Fibroblast of lung (primary cell): ENCODE data around the gene TEKT1. TPM values are rescaled to one million over a fixed set of nuclear protein-coding genes. Genes with fewer than 3 reads are reported as not detected.
"Not testable (repeated sequence)": the region's sequence is repeated elsewhere in the genome, so short reads cannot be mapped to it uniquely, and the experiment has no call there.

Experiments used
- DNase-seq, 2 donors: peaks; one replicate each; pipeline versions ENCODE4 v3.0.0 to v3.0.0-alpha.2; 2010; ENCODE audit warnings: low read depth in 2 of 2
- H2AFZ ChIP-seq: 2 replicates; pipeline ENCODE4 v1.5.1; 2012; ENCODE audit warnings: low read length, control low read depth, inconsistent platforms
- H3K27ac ChIP-seq: 2 replicates; pipeline ENCODE4 v1.5.1; 2011; ENCODE audit warnings: low read length, control low read depth; ENCODE audit not compliant: insufficient read depth
- H3K27me3 ChIP-seq: 2 replicates; pipeline ENCODE4 v1.5.1; 2011; ENCODE audit warnings: mild to moderate bottlenecking, low read length; ENCODE audit not compliant: control insufficient read depth, insufficient read depth
- H3K36me3 ChIP-seq: 2 replicates; pipeline ENCODE4 v1.5.1; 2011; ENCODE audit warnings: low read length; ENCODE audit not compliant: control insufficient read depth, insufficient read depth
- H3K4me1 ChIP-seq: 2 replicates; pipeline ENCODE4 v1.5.1; 2011; ENCODE audit warnings: low read length; ENCODE audit not compliant: control insufficient read depth, insufficient read depth; ENCODE audit errors: extremely low read depth
- H3K4me2 ChIP-seq: 2 replicates; pipeline ENCODE4 v1.5.1; 2011; ENCODE audit warnings: low read length, control low read depth; ENCODE audit not compliant: insufficient read depth; ENCODE audit errors: extremely low read depth
- H3K4me3 ChIP-seq, 4 experiments: fragments of 200-600 bp in 1 of 4; sonication (generic) in 1 of 4; replicated peaks in 1 of 4; 2 replicates each; pipeline ENCODE4 v1.5.1; 2011 to 2016; ENCODE audit warnings: low read length in 4 of 4, low read depth in 3 of 4, mild to moderate bottlenecking in 3 of 4, control low read depth in 2 of 4, inconsistent platforms in 1 of 4, mixed read lengths in 1 of 4; ENCODE audit not compliant: insufficient read depth in 1 of 4; ENCODE audit errors: control extremely low read depth in 1 of 4
- H3K79me2 ChIP-seq: 2 replicates; pipeline ENCODE4 v1.5.1; 2012; ENCODE audit warnings: mild to moderate bottlenecking, low read length, inconsistent platforms; ENCODE audit not compliant: control insufficient read depth, insufficient read depth
- H3K9ac ChIP-seq: 2 replicates; pipeline ENCODE4 v1.5.1; 2011; ENCODE audit warnings: mild to moderate bottlenecking, low read length, control low read depth; ENCODE audit not compliant: insufficient read depth
- H3K9me3 ChIP-seq: 2 replicates; pipeline ENCODE4 v1.5.1; 2012; ENCODE audit warnings: low read depth, low read length; ENCODE audit not compliant: control insufficient read depth, insufficient read depth
- H4K20me1 ChIP-seq: 2 replicates; pipeline ENCODE4 v1.5.1; 2011; ENCODE audit warnings: low read length; ENCODE audit not compliant: control insufficient read depth, insufficient read depth; ENCODE audit errors: extremely low read depth
- EZH2 ChIP-seq: IDR thresholded peaks from 2 replicates; pipeline ENCODE4 v1.5.1; 2012; ENCODE audit warnings: low read length, control low read depth, mild to moderate bottlenecking; ENCODE audit errors: missing control alignments
- polyA plus RNA-seq, 2 donors: library from polyadenylated mRNA; depleted of rRNA in 1 of 2; stranded (reverse) in 1 of 2; unstranded in 1 of 2; fragments of >200 nt; gene quantifications; 2 replicates each; pipeline ENCODE4 v1.2.1, GENCODE V29; 2011 to 2012; ENCODE audit warnings: missing spikeins in 1 of 2
- total RNA-seq: library from RNA; depleted of rRNA; stranded (reverse); fragments of >200 nt; gene quantifications from 2 replicates; pipeline ENCODE4 v1.2.1, GENCODE V29; 2014
- TF ChIP-seq, protein P1 (sequence below), 2 donors: IDR thresholded peaks in 1 of 2; conservative IDR thresholded peaks in 1 of 2; 1 replicate in 1 of 2; 2 replicates in 1 of 2; pipeline ENCODE4 v1.5.1; 2011 to 2012; ENCODE audit warnings: low read length in 2 of 2, control low read depth in 1 of 2, inconsistent platforms in 1 of 2, low read depth in 1 of 2, mild to moderate bottlenecking in 1 of 2

TEKT1 gene
- total and polyA plus RNA-seq, 2 donors (not counting 1 experiment from before 2014, with no cell fraction given) = not detected

DNA sequence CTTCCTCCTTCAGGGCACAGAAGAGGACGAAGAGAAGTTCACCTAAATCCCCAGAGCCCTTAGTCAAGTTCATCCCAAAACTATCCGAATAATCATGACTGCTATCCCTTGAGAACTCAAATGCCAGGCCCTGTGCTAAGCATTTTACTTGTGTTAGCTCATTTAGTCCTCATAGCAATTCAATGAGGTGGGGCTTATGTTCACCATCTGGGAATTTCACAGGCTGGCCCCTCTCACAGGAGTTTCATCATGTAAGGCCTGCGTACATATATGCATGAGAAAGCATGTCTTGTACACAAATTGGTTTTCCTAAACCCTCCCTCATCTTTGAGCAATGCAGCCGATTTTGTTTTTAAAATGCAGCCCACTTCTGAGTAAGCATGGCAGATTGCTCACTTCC, 12.9 kb upstream of the TEKT1 start:
- not testable (repeated sequence) for H3K79me2 ChIP-seq, H3K27ac ChIP-seq, H3K27me3 ChIP-seq, H3K4me3 ChIP-seq, H3K4me1 ChIP-seq, H2AFZ ChIP-seq, H4K20me1 ChIP-seq, H3K4me2 ChIP-seq, H3K9me3 ChIP-seq, H3K36me3 ChIP-seq, H3K9ac ChIP-seq
- peak in 1 of 2 donors; percentile 7 for DNase-seq

DNA sequence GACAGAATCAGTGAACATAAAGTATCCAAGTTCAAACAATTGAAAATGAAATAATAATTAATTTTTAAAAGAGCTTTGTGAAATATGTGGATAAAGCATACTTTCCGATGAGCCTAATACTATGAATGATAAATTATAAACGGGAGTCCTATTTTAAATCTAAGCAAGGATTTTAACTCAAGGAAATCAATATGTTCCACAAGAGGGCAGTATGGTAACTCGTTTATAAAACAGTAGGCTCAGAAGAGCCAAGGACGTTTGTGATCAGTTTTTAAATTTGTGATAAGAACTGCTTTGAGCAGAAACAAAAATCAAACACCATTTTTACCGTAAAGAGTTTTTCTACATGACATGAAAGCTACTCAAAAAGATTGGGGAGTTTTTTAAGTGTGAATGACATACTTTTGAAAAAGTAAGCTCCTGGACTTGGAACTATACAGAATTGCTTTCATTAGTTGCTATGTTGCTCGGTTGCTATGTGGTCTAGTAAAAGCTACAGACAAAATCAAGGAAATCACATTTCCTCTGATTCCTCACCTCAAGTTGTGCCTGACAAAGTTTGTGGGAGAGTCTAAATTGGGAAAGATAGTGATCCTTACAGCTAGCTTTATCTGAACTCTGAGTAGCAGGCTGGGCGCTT, 11.8 kb upstream of the TEKT1 start:
- TF ChIP-seq, protein P1, sequence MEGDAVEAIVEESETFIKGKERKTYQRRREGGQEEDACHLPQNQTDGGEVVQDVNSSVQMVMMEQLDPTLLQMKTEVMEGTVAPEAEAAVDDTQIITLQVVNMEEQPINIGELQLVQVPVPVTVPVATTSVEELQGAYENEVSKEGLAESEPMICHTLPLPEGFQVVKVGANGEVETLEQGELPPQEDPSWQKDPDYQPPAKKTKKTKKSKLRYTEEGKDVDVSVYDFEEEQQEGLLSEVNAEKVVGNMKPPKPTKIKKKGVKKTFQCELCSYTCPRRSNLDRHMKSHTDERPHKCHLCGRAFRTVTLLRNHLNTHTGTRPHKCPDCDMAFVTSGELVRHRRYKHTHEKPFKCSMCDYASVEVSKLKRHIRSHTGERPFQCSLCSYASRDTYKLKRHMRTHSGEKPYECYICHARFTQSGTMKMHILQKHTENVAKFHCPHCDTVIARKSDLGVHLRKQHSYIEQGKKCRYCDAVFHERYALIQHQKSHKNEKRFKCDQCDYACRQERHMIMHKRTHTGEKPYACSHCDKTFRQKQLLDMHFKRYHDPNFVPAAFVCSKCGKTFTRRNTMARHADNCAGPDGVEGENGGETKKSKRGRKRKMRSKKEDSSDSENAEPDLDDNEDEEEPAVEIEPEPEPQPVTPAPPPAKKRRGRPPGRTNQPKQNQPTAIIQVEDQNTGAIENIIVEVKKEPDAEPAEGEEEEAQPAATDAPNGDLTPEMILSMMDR (conservative IDR thresholded peaks at IDR 0.05 in 1 of 2, IDR thresholded peaks at IDR 0.05 in 1 of 2; ENCODE audit: low read depth in 1 of 2, low read length in 2 of 2) = peak; percentile 2 to 37
- no peak for TF ChIP-seq EZH2

DNA sequence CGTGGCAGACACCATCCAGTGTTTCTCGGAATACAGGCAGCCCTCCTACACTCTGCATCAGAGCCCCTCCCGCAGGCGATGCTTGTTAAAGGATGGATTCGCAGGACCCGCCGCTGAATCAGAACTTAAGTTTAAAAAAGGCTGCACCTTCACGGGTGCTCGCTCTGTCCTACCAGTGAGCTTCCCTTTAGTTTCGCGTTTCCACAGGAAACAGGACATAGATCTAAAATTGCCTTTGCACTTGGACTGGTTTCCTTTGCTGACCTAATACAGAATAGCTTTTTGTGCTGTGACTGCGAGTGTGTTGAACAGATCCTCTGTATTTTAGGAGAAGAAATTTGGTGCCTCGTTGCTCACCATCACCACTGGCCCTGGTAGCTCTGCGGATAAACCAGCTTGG, 10.2 kb upstream of the TEKT1 start:
- H3K9me3 ChIP-seq, H3K79me2 ChIP-seq, H3K4me2 ChIP-seq, H3K9ac ChIP-seq, H3K36me3 ChIP-seq, H4K20me1 ChIP-seq, H3K27ac ChIP-seq, DNase-seq, H3K27me3 ChIP-seq, H3K4me3 ChIP-seq, H2AFZ ChIP-seq, H3K4me1 ChIP-seq: not testable (repeated sequence)

More for the DNA sequence above, 11.8 kb upstream of the TEKT1 start:
- H3K36me3 ChIP-seq = no peaks in the 10 kb centered on the region
- no peak overlapping the region for H3K4me3 ChIP-seq
- H3K27me3 ChIP-seq = peaks cover 5% of the 10 kb centered on the region
- H3K4me1 ChIP-seq = no peaks in the 10 kb centered on the region
- no peaks in the 10 kb centered on the region for H3K79me2 ChIP-seq
- no peak overlapping the region for H3K4me2 ChIP-seq
- H2AFZ ChIP-seq = no peak overlapping the region
- H3K9ac ChIP-seq = no peak overlapping the region
- no peaks in the 10 kb centered on the region for H4K20me1 ChIP-seq
- H3K27ac ChIP-seq = no peak overlapping the region
- DNase-seq = peak; percentile 29 to 68
- no peaks in the 10 kb centered on the region for H3K9me3 ChIP-seq

DNA sequence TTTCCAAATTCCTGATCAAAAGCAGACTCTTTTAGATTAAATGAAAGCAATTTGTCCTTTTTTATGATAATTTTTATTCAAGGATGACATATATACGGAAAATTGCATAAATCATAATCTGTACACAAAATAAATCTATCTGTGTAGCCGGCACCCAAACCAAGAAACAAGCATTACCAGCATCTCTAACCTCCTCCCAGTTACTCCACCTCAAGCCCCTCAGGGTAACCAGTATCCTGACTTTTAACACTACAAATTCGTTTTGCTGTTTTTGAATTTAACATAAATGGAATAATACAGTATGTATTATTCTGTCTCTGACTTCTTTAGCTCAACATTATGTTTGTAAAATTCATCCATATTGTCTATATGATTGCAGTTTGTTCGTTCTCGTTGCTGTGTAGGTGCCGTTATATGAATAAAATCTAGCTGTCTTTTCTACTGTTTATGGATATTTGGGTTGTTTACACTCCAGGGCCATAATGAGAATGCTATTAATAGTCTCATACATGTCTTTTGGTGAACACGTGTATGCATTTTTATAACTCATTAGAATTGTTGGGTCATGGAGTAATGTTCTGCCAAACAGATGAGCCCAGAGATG, 1.0 kb downstream of the TEKT1 start:
- TF ChIP-seq EZH2 = no peak
- no peak overlapping the region for H3K9ac ChIP-seq
- H3K27ac ChIP-seq = no peak overlapping the region
- H3K9me3 ChIP-seq = no peaks in the 10 kb centered on the region
- no peak overlapping the region for H3K4me2 ChIP-seq
- no peaks in the 10 kb centered on the region for H3K79me2 ChIP-seq
- no peaks in the 10 kb centered on the region for H3K36me3 ChIP-seq
- no peaks in the 10 kb centered on the region for H3K4me1 ChIP-seq
- H4K20me1 ChIP-seq = no peaks in the 10 kb centered on the region
- no peak overlapping the region for H2AFZ ChIP-seq
- DNase-seq = no peak
- peaks cover 18% of the 10 kb centered on the region for H3K27me3 ChIP-seq
- no peak overlapping the region for H3K4me3 ChIP-seq
